Medulla oblongata (tissue), 1 donor: Measurements from ENCODE around the gene KCNIP3.
"Not testable (repeated sequence)": the region's sequence is repeated elsewhere in the genome, so short reads cannot be mapped to it uniquely, and the experiment has no call there.

Experiments used
- DNase-seq: peaks from one replicate; pipeline ENCODE4 v3.0.0-alpha.2; 2015; ENCODE audit errors: extremely low spot score

Gene KCNIP3

DNA sequence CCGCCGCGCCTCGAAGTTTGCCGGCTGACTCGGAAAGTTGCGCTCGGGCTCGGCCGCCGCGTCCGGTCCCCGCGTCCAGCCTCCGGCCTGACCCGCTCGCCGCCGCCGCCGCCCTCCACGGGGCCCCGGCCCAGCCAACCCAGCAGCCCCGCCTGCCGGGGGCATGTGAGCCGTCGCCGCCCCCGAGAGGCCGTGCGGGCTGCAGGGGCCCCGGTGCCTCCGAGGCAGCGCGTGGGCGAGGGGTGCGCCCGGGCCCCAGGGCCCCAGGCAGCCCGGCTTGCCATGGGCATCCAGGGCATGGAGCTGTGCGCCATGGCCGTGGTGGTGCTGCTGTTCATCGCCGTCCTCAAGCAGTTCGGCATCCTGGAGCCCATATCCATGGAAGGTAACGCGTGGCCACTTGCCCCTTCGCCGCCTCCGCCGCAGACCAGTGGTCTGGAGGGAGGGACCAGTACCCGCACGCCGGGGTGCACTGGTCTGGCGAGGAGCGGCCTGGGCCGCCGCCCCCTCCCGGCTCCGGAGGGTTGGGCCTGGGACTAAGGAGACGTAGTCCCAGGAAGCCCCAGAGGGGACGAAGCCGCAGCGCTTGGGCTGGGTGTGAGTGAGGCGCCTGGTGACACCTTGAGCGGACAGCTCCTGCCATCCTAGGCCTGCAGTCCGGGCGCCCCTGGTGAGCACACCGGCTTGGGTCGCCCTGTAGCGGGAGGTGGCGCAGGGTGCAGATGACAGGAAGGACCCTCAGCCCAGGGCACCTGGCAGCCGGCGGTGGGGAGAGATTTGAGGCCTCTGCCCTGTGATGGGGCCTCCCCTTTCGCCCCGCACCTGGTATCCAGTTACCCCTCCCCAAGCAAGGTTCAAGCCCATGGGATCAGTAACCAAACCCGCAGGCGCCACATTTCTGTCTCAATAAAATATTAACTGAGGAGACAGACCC is 49.9 kb downstream of the KCNIP3 start:
- DNase-seq, result no peak

DNA sequence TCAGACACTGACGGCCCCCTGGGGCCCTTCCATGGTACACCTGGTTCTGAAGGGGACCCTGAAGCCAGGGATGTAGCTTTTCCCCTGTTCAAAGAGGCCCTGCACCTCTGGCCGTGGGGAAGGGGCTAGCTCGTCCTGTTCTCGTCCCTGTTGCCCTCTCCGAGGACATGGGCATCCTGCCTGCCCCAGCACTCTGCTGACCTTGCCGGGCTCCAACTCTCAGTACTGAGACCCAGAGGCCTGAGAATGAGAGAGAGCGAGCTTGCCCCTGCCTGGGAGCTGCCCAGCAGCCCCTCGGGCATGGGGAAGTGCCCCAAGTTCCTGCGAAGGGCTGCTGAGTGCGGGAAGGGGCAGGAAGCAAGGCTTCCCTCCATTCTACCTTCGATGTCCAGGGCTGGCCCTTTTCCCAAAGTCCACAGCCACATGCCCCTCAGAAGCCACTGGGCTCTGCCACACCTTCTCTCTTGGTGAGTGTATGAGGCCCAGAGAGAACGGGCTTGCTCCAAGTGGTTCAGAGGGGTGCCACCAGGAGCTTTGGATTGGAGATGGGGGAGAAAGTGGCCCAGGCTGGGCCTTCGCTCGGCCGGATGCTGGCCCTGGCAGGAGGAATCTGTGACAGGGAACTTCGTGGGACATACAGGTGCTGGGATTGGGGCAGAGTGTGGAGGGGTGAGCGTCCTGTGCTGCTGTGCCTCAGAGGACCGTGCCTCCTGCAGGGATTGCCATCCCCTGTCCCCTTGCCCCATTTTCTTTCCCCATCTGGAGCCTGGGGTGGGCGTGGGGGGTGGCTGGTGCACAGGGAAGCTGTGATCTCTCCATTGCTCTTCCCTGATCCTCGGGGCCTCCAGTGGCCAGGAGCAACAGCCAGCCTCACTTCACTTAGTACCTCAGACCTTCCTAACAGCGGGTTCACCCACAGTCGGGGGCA is 50.8 kb downstream of the KCNIP3 start:
- no peak for DNase-seq

DNA sequence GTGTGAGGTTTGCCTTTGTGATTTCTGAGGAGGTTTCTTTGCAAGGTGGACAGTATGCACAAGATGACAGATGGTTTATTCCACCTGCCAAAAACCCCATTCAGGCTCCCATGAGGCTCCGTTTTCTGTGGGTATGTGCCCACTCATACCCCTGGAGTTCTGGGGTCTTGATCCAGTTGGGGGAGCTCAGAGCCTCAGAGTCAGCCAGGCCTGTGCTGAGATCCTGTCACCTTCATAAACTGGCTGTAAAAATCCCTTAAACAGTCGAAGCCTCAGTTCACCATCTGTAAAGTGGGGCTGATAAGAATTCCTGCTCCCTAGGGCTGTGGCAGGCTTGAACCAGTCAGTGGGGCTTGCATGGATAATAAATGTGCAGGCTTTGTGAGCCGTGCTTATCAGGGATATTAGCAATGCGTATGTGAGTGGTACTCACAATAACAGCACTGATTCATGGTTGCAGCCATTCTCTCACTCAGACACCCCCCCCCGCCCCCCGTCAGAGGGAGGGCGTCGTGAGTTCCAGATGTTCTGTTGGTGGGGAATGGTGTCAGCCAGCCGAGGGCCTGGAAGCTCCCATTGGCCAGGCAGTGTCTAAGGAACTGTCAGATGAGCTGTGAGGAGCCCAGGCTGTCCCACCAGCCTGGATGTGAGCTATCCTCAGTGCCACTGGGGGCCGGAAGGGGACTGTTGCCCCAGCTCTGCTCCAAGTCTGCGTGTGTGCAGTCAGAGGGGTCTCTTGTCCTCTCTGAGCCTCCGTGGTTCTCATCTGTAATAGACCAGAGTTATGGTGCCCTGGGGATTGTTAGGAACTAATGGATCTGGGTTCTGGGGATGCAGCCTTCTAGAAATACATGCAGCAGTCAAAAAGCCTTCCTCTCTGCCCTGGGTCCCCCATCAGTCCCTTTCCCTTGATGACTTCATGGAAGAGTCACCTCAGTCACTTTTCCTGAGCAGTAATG is 51.7 kb downstream of the KCNIP3 start:
- no peak for DNase-seq

DNA sequence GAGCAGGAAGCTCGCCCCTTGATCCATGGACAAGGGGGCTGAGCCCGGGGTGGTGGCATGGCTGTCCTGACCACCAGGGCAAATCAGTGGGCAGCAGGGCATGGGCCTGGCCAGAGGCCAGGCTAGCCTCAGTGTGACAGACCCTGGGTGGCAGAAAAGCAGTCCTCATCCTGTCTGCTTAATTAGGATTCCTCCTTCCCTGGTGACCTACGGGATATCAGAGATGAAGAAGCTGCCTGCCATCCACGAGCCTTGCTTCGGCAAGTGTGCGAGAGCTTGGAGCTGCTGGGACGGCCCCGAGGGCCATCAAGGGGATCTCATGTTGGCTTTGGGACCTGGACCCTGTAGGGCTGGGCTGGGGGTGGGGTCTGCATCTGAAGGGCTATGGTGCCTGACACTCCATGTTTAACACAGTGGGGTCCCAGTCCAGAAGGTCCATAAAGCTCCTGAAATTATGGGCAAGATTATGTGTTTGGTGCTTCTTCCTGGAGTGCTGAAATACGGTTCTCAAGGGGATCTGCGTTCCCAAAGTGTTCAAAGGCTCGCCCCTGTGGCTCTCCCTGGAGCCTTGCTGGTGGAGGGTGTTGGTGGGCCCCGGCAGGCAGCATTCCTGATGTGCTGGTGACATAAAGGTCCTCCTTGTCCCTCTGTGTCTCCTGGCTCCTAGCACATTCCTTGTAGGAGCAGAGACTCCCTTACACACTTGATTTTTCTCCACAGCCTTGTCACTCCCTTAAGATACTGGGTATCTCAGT is 52.6 kb downstream of the KCNIP3 start:
- no peak for DNase-seq

DNA sequence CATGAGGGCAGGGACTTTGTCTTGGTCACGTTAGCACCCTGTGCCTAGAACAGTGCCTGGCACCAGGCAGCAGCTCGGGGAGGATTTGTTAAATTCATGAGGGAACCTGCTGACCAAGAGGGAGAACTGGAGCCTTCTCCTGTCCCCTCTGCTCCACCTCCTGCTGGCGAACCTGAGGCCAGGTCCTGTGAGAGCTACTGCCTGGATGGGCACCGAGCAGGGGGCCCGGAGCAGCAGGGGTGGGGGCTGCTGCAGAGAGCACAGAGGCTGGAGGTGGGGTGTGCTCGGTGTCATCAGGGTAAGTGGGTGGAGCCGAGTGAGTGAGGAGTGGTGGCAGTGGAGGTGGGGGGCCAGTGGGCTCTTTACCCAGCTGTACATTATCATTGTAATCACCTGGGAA is 53.2 kb downstream of the KCNIP3 start:
- DNase-seq, result no peak

DNA sequence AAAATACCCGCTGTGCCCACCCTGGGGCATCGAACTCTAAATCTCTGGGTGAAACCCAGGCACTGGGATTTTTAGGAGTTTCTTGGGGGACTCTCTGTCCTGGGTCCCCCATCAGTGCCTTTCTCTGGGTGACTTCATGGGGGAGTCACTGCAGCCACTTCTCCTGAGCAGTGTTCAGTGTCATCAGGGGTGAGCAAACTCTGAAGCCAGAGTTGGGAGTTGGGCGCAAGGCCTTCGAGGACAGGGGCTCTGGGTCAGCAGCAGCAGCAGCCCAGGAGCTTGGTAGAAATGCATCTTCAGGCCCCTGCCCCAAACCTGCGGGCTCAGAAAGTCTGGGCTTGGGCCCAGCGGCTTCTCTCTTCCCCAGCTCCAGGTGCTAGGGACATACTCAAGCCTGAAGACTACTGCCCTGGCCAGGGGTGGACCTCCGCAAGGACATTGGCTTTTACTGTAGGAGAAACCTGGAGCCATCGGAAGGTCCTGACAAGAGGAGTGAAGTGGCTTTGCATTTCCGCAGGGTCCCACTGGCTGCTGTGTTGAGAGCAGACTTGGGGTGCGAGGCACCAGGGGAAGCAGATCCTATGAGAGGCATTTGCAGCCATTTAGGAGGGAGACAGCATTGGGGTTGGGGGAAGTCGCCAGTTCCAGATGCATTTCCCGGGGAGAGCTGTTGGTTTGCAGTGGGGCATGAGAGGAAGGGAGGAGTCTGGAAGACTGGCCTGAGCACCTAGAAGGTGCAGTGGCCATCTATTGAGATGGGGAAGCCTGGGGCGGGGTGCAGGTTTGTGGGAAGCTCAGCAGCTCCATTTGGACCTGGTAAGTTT is 53.8 kb downstream of the KCNIP3 start:
- no peak for DNase-seq

DNA sequence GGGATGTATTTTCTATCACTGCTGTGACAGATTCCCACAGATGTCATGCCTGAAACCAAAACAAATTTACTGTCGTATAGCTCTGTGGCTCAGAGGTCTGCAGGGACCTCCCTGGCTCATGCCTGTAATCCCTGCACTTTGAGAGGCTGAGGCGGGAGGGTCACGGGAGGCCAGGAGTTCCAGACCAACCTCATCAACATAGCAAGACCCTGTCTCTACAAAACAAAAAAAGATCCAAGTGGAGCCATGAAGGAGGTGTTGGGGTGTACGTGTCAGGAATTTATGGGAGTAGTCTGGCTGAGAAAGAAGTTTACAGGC is 54.4 kb downstream of the KCNIP3 start:
- no peak for DNase-seq

DNA sequence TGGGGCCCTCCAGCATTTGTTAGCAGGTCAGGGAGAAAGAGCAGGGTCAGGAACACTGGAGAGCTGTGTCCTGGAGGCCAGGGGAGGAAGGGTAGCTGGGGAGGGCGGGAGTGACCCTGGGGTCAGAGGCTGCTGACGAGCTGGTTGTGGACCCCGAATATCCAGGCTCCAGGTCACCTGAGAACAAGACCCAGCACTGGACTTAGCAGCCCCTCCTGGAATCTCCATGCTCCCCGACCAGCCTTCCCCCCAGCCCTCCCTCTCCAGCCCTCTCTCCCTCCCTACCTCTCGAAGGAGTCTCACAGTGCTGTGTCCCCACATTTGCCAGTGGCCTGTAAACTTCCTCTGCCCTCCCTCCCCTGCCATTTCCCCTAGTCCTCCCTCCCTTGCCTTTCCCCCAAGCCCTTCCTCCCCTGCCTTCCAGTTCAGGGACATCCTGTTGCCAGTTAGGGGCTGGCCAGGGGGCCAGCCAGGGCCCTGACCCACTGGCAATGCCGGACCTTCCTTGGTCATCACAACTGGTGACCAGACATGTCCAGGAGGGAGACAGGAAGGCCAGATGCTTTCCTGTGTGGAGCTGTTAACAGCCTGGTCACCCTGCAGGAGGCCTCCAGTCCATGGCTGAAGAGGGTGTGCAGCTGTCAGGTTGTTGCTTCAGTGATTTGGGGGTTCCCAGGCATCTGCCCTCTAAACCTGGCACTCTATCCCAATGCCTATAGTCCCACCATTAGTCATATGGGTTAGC is 55.3 kb downstream of the KCNIP3 start:
- no peak for DNase-seq

DNA sequence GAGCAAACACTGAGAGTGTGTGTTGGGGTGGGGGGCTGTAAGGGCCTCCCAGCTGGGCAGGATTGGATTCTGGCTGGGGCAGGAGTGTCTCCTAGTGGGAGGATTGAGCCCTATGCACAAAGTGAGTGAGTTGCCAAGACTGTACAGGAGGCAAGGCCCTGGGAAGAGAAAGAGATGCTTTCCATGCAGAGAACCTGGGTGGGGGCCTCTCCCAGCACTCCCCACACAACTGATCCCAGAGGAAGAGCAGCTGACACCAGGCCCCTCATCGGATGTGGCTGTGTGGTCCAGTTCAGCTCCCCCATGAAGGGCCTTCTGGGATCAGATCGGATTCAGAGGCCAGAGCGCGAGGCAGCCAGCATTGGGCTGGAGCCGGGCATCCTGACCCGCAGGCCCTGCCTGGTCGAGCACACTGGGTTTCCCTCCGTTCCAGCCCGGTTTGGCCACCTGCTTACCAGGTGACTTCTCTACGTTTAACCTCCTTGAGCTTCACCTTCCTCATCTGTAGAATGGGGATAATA is 56.0 kb downstream of the KCNIP3 start:
- no peak for DNase-seq

DNA sequence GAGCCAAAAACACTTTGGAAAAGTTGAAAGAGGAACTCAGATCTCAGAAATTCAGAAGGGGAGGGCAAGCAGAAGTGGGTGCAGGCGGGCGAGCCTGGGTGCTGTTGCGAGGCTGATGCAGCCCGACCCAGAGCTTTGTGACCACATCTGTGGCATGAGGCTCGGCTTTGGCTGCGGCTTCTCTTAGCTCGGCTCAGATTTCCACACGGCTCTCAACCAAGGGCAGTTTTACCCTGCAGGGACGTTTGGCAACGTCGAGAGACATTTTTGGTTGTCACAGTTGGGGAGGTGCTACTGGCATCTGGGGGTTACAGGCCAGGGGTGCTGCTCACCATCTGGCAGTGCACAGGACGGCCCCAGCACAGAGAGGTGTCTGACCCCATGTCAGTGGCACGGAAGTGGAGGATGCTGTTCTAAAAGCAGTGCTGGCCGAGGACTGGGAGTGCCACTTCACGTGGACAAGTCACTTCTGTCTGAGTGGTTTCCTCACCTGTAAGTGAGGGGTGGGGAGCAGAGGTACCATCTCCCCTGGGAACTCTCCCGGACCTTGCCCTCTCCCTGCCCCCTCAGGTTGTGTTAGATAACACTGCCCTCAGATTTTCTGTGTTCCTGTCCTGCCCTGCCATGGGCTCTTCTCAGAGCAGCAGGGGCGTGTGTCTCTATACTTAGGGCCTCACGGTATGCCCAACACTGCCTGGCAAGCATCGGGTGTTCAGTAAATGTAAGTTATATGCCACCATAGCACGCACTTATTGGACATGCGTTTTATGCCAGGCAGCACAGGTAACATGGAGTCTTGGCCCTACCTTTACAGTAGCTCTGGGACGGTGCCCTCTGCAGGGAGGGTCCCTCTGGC is 56.7 kb downstream of the KCNIP3 start:
- no peak for DNase-seq

DNA sequence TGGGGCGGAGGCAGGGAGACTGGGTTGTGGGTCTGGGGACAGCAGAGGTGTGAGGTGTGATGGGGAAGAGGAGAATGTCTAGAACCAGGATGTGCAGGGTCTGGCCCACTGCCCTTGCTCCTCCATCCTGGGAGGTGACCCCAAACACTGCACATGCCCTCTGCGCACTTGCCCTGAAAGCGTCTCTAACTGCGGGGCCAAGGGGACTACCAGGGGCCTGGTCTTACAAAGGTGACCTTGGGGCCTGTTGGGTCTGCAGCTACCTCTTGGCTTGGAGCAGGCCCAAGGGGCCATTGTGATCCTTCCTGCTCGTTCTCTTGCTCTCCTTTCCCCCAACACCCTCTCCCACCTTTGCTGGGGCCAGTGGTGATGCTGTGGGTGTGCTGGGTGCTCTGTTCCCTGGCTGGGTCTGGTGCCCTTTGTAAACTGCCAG is 57.3 kb downstream of the KCNIP3 start:
- no peak for DNase-seq

DNA sequence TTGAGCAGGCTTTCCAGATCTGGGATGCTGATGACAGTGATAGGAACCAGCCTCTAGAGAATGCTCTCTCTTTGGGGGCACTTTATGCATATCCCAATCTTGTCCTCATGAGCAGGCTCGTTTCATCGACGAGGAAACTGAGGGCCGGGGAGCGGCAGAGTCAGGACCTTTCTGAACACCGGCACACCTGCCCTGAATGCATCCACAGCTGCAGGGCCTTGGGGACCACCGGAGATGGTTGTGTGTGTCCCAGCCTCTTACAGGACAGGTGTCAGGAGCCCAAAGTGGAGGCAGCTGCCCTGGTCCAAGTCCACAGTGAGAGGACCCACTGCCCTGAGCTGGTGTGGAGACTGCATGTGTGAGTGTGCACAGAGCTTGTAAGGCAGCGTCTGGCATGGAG is 57.8 kb downstream of the KCNIP3 start:
- DNase-seq, result no peak

DNA sequence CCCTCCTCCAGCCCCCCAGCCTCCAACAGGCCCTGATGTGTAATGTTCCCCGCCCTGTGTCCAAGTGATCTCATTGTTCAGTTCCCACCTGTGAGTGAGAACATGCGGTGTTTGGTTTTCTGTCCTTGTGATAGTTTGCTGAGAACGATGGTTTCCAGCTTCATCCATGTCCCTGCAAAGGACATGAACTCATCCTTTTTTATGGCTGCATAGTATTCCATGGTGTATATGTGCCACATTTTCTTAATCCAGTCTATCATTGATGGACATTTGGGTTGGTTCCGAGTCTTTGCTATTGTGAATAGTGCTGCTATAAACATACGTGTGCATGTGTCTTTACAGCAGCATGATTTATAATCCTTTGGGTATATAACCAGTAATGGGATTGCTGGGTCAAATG is 58.3 kb downstream of the KCNIP3 start:
- DNase-seq, result not testable (repeated sequence)

DNA sequence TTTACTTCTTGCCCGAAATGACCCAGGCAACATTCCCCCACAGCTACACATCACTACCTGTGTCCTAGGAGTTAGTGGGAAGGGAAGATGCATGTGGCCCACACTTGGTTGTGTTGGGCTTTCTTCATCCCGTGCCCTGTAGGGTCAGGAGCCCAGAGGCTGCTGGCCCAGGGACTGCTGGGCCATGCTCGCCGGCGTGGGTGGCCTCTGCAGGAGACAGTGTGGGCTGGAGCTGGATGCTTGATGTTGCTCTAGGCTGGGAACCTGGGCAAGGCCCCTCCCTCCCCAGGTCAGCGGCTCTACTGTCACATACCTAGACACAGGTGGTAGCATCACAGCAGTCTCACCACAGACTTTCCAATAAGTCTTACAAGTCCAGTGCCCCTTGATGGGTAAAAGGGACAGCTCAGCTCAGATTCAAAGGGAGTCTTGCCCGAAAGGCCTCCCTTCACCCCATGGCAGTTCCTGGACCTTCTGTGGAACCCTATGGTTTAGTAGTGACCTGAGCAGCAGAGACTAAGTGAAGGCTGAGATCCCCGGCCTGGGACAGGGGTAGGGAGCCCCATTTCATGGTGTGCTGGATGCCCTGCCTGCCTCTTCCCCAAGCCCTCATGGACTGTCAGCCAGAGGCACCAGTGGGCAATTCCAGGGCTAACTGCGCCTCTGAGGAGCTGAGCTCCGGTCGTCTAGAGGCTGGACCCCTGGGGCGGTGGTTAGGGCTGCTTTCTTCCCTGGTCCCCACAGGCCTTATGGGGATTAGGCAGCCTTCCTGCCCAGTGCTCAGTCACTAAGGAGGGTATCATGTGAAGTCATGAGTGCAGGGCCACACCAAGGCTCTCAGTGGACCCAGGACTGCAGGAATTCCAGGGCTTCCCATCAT is 59.9 kb downstream of the KCNIP3 start:
- no peak for DNase-seq

DNA sequence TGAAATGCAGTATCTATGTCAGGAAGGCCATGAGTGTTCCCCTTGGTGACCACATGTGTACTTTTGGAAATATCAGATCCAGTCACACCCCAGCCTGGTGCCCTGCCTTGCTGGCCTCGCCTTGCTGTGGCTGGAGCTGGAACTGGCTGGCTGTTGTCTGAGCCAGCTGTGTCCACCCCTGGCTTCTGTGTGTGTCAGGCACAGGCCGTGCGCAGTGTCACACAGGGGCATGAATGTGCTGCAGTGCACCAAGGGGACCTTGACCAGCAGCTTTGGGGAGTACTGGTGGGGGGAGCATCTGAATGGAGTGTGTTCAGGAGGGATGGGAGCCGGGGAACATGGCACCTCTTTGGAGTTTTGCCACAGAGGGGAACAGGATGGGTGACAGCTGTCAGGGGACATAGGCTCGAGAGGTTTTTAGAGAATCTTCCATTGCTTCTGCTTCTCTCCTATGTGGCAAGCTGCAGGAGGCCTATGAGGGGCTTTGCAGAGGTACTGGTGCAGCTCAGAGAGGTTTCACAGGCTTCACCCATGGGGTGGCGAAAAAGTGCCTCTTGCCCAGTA is 60.7 kb downstream of the KCNIP3 start:
- DNase-seq, result no peak

DNA sequence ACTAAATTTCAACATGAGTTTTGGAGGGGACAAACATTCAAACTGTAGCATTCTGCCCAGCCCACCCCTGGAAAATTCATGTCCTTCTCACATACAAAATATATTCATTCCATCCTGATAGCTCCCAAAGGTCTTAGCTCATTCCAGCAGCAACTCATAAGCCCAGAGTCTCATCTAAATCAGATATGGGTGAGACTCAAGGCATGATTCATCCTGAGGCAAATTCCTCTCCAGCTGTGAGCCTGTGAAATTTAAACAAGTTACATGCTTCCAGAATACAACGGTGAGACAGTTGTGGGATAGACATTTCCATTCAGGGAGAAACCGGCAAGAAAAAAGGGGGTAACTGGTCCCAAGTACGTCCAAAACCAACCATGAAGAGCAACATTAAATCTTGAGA is 61.9 kb downstream of the KCNIP3 start:
- DNase-seq, result no peak

DNA sequence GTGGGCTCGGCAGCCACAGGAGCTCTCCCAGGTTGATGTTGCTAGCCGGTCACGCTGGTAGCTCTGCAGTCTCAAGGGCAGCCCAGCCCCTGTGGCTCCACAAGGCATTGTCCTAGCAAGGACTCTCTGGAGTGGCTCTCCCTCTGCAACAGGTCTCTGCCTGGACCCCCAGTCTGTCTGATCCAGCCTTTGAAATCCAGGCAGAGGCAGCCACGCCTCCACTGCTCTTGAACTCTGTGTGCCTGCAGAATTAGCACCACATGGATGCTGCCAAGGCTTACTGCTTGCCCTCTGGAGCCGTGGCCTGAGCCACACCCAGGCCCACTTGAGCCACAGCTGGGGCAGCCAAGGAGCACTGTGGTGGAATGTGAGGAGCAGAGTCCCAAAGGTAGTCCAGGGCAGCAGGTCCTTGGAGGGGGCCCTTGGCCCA is 62.4 kb downstream of the KCNIP3 start:
- DNase-seq, result no peak
